Activated T-cell treated with anti-CD3 and anti-CD28 coated beads for 4 hours (primary cell): ENCODE measurements around the gene APOD.

ENCODE experiments used
- DNase-seq: peaks from one replicate; pipeline ENCODE4 v3.0.0-alpha.2; 2020

Gene APOD

DNA sequence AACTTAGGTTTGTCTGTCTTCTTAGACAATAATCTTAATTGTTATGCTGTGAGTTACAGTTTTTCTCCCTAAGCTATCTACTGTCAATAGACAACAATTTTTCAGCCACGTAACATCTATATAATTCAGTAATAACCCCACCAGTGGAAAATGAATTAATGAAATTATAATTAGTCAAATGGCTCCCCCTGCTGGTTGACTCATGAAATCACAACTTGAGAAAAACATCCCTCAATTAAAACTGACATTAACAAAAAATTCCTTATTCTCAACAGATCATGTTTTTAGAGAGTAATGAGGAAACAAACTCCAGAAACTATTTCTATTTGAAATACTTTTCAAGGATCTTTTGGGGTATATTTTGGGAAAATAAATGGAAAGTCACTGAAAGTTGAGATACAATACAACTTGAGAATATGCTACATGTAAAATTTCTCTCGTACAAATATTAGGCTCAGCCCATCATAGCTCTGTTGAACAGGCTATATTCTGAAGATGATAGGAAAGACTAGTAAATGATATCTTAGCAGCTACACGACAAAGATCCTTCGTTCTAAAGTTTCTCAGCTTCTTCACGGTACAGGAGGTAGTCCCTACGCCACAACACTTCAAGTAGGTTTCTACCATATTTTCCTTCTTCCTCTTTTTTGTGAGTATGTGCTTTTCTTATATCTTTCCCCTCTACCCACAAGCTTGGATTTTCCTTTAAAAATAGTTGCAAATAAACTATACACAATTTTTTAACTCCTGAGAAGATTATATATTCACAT lies 61.3 kb downstream of the APOD start:
- no peak for DNase-seq
